RWPE2 (cell line): ENCODE measurements around the gene C21orf91.

ENCODE experiments used
- ATAC-seq: fragments of 200-7000 bp; cut with Tn5 transposase; 3 replicates; pipeline ENCODE4 v1.9.1; 2021; ENCODE audit warnings: low read depth
- DNase-seq: peaks from one replicate; pipeline ENCODE4 v3.0.0-alpha.2; 2020; ENCODE audit warnings: low spot score
- H3K27ac ChIP-seq: fragments of 450-650 bp; 2 replicates; pipeline ENCODE4 v1.5.1; 2017; ENCODE audit warnings: mild to moderate bottlenecking; ENCODE audit not compliant: poor library complexity, severe bottlenecking
- H3K27me3 ChIP-seq: fragments of 250-450 bp; sonication (Bioruptor Pico); 2 replicates; pipeline ENCODE4 v1.5.1; 2021; ENCODE audit warnings: mild to moderate bottlenecking, moderate library complexity; ENCODE audit not compliant: insufficient read depth, poor library complexity, severe bottlenecking
- H3K36me3 ChIP-seq: fragments of 250-450 bp; sonication (Bioruptor Pico); 2 replicates; pipeline ENCODE4 v1.5.1; 2020; ENCODE audit warnings: low read depth, mild to moderate bottlenecking, moderate library complexity
- H3K4me1 ChIP-seq: fragments of 250-450 bp; sonication (Bioruptor Pico); 2 replicates; pipeline ENCODE4 v1.5.1; 2021; ENCODE audit warnings: mild to moderate bottlenecking, moderate library complexity; ENCODE audit not compliant: insufficient read depth, poor library complexity, severe bottlenecking
- H3K4me3 ChIP-seq: fragments of 250-450 bp; sonication (Bioruptor Pico); 2 replicates; pipeline ENCODE4 v1.5.1; 2021; ENCODE audit warnings: mild to moderate bottlenecking, moderate library complexity; ENCODE audit not compliant: severe bottlenecking
- H3K9me3 ChIP-seq: fragments of 250-450 bp; sonication (Bioruptor Pico); 2 replicates; pipeline ENCODE4 v1.5.1; 2021; ENCODE audit warnings: mild to moderate bottlenecking, moderate library complexity; ENCODE audit not compliant: severe bottlenecking
- CTCF ChIP-seq: fragments of 450-650 bp; IDR thresholded peaks from one replicate; pipeline ENCODE4 v1.5.1; 2017; ENCODE audit warnings: mild to moderate bottlenecking, moderate library complexity; ENCODE audit not compliant: poor library complexity, severe bottlenecking

C21orf91 gene

GRCh38 chr21:17818186-17819113, 706 bp downstream of the C21orf91 start:
- no peak for TF ChIP-seq CTCF
- peak overlapping the region; percentile 74 for H3K4me3 ChIP-seq
- peak overlapping the region; percentile 45 for H3K27ac ChIP-seq
- peaks cover 27% of the 10 kb centered on the region for H3K36me3 ChIP-seq
- peak; percentile 50 for ATAC-seq
- no peak for DNase-seq
- no peaks in the 10 kb centered on the region for H3K9me3 ChIP-seq
- peaks cover 11% of the 10 kb centered on the region for H3K4me1 ChIP-seq
- no peaks in the 10 kb centered on the region for H3K27me3 ChIP-seq

GRCh38 chr21:17813353-17813752, 5.8 kb downstream of the C21orf91 start:
- no peak for TF ChIP-seq CTCF
- no peak for DNase-seq
- Histone ChIP-seq H3K9me3 (peaks cover 6% of the 10 kb centered on the region), H3K27me3 (no peaks in the 10 kb centered on the region), H3K4me1 (peaks cover 11% of the 10 kb centered on the region), H3K4me3 (no peak overlapping the region), H3K27ac (no peak overlapping the region), H3K36me3 (peaks cover 71% of the 10 kb centered on the region)
- no peak for ATAC-seq

- Histone ChIP-seq H3K36me3 (peaks cover 32% of the 10 kb centered on the region), H3K4me3 (no peak overlapping the region), H3K27me3 (no peaks in the 10 kb centered on the region), H3K27ac (no peak overlapping the region), H3K4me1 (no peaks in the 10 kb centered on the region), H3K9me3 (peaks cover 10% of the 10 kb centered on the region)
- TF ChIP-seq CTCF = no peak
- no peak for DNase-seq
- ATAC-seq = no peak
Measured at GRCh38 chr21:17805966-17806365, 13.2 kb downstream of the C21orf91 start.

- no peak overlapping the region for H3K4me3 ChIP-seq
- DNase-seq (no peak), ATAC-seq (no peak)
- no peaks in the 10 kb centered on the region for H3K4me1 ChIP-seq
- peaks cover 4% of the 10 kb centered on the region for H3K9me3 ChIP-seq
- H3K27me3 ChIP-seq = no peaks in the 10 kb centered on the region
- peaks cover 7% of the 10 kb centered on the region for H3K36me3 ChIP-seq
- H3K27ac ChIP-seq = no peak overlapping the region
- no peak for TF ChIP-seq CTCF
Measured at GRCh38 chr21:17803536-17803935, 15.6 kb downstream of the C21orf91 start.

GRCh38 chr21:17802572-17802971, 16.6 kb downstream of the C21orf91 start:
- H3K4me3 ChIP-seq = no peak overlapping the region
- H3K36me3 ChIP-seq = no peaks in the 10 kb centered on the region
- H3K27me3 ChIP-seq = no peaks in the 10 kb centered on the region
- H3K27ac ChIP-seq = no peak overlapping the region
- H3K4me1 ChIP-seq = no peaks in the 10 kb centered on the region
- peak; percentile 64 for ATAC-seq
- TF ChIP-seq CTCF = no peak
- no peak for DNase-seq
- H3K9me3 ChIP-seq = no peaks in the 10 kb centered on the region
